GM12872 (cell line): ENCODE data around the gene ZGPAT.

Source experiments
- CTCF ChIP-seq: IDR thresholded peaks from 3 replicates; pipeline ENCODE4 v1.5.1; 2011; ENCODE audit warnings: low read depth, mild to moderate bottlenecking, low read length, moderate library complexity; ENCODE audit not compliant: insufficient read depth

ZGPAT gene

GRCh38 chr20:63662813-63663189 is 45.0 kb upstream of the ZGPAT start:
- no peak for TF ChIP-seq CTCF

DNA sequence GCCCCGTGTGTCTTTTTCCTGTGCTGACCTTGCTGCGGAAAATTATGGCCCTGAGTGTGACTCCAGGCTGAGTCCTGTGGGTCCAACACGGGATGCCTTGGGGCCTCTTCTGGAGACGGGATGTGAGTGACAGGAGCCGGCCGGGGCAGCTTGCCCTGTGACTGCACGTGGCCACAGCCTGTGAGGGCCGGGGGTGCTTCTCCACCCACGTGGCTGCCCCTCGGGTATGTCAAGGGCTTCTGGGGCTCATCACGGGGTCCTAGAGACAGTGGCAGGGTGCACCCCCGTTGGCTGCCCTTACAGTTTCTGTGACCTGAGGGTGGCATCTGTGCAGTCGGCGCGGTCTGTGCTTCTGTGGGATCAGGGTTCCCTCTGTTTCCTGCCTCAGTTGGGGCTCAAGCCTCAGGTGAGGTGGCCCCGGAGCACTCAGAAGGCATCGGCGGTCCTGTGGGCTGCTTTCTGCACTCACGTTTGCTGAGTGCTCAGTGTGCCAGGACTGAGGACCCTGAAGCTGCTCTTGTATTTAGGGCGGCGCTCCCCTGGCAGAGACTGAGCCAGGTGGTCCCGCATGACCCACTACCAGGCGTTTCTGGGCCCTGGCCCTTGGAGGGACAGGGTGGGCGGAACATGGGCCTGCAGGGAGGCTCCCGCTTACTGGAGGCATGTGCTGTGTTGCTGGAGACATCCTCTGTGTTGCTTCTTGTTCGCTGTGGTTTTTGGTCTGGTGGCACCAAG is 44.3 kb upstream of the ZGPAT start:
- TF ChIP-seq CTCF, result no peak

DNA sequence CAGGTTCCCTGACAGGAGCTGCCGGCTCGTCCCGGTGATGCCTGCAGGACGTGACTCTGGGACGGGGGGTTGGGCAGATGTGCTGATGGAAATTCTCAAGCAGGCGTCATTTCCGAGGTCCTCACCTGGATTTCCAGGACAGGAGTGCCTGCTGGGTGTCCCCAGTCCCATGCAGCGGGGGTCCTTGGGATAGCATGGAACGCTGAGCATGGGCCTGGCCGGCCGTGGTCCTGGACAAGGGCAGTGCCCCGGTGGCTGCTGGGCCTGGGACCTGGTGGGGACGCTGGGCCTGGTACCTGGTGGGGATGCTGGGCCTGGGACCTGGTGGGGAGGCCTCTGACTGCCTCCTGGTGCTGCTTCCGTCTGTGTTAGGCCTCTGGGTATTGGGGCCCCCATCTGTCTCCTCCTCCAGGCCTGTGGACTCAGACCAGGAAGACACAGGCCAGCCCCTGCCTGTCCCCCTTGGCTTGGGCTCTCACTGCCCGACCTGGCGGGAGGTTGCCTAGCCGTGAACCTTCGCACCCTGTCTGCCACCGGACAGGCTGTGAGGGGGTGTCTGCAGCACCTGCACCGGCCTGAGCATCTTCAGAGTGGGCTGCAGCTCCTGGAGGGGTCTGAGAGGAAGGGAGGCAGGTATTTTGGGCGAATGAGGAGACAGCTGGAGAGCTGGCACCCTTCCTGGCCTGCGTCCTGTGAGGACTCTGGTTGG is 43.5 kb upstream of the ZGPAT start:
- no peak for TF ChIP-seq CTCF

GRCh38 chr20:63664861-63665594 is 42.8 kb upstream of the ZGPAT start:
- no peak for TF ChIP-seq CTCF

DNA sequence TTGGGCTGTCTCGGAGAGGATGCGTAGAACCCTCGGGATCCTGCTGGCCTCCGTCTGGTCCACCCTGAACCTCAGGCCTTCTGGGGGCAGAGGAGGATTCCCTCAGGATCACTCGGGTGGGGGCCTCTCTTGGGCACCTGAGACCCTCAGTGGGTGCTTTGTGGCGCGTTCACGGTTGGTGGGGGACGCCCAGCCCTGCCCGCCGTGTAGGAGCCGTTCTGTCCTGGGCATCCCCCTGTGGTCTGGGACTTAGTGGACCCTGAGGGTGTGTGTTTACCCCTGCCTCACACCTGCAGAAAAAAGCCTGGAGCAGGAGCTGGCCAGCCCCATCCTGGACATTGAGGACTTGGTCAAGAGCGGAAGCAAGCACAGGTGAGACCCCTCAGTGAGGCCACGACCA is 42.1 kb upstream of the ZGPAT start:
- TF ChIP-seq CTCF, result no peak

DNA sequence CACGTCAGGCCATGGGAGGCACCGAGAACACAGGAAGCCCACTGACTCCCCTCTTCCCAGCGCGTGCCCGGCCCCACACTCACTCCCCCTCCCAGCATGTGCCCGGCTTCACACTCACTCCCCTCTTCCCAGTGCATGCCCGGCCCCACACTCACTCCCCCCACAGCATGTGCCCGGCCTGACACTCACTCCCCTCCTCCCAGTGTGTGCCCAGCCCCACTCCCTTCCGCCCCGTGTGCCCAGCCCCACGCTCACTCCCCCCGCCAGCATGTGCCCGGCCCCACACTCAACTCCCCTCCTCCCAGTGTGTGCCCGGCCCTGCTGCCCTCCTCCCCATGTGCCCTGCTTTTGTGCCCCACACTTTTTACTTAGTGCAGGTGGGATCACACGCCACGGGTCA is 40.0 kb upstream of the ZGPAT start:
- no peak for TF ChIP-seq CTCF

DNA sequence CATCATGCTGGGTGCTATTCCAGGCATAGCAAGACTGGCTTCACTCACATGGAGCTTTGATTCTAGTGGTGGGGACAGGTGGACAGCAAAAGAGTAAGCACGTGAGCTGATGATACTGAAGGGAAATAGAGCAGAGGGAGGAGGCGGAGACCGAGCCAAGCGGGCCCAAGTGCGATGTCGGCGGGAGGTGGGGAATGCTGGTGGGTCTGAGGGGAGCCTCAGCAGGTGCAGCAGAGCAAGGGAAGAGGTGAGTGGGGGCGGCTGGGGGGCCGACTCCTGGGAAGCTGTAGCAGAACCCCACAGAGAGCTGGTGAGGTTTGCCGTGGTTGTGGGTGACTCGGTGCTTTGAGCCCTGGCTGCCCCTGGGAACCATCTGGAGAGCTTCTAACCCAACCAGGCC is 39.5 kb upstream of the ZGPAT start:
- TF ChIP-seq CTCF, result no peak
